Measurements from ENCODE around the gene HSPA8.

GRCh38 chr11:123020968-123021367, 41.0 kb downstream of the HSPA8 start:
- no peak for TF ChIP-seq SIN3A (conservative IDR thresholded peaks at IDR 0.05 in 1 of 2, IDR thresholded peaks at IDR 0.05 in 1 of 2; ENCODE audit: low read depth in 1 of 2, low read length in 2 of 2)
- TF ChIP-seq, protein P1, sequence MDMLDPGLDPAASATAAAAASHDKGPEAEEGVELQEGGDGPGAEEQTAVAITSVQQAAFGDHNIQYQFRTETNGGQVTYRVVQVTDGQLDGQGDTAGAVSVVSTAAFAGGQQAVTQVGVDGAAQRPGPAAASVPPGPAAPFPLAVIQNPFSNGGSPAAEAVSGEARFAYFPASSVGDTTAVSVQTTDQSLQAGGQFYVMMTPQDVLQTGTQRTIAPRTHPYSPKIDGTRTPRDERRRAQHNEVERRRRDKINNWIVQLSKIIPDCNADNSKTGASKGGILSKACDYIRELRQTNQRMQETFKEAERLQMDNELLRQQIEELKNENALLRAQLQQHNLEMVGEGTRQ (IDR thresholded peaks at IDR 0.05; ENCODE audit: low read length): no peak
- no peak for TF ChIP-seq TAF1 (IDR thresholded peaks at IDR 0.05; ENCODE audit: low read depth, low read length)
- no peak for TF ChIP-seq EP300 (IDR thresholded peaks at IDR 0.05; ENCODE audit: borderline replicate concordance in 1 of 2, low read depth in 2 of 2, low read length in 2 of 2)
- TF ChIP-seq CTCF (IDR thresholded peaks at IDR 0.05; ENCODE audit: control extremely low read depth in 1 of 3, insufficient read depth in 1 of 3, low read depth in 1 of 3, low read length in 3 of 3): peak; percentile 48 to 84 (median 81)
- TF ChIP-seq EZH2 (IDR thresholded peaks at IDR 0.05; ENCODE audit: low read depth, low read length, severe bottlenecking): no peak
- TF ChIP-seq CHD2 (IDR thresholded peaks at IDR 0.05; ENCODE audit: low read length): no peak
- no peak for TF ChIP-seq POLR2AphosphoS5 (IDR thresholded peaks at IDR 0.05; ENCODE audit: low read depth, low read length)
- TF ChIP-seq EGR1 (IDR thresholded peaks at IDR 0.05; ENCODE audit: borderline replicate concordance, low read depth, low read length): no peak
- TF ChIP-seq SUZ12 (IDR thresholded peaks at IDR 0.05; ENCODE audit: low read length): no peak
- TF ChIP-seq POLR2A (IDR thresholded peaks at IDR 0.05; ENCODE audit: control extremely low read depth in 1 of 2, low read depth in 2 of 2, low read length in 2 of 2): no peak
- no peak for TF ChIP-seq SP1 (IDR thresholded peaks at IDR 0.05; ENCODE audit: low read depth, low read length)
- TF ChIP-seq RFX5 (IDR thresholded peaks at IDR 0.05; ENCODE audit: borderline replicate concordance, low read depth, low read length): no peak
